Right renal pelvis (tissue), 4 donors: ENCODE data around the gene HSBP1. TPM values are rescaled to one million over a fixed set of nuclear protein-coding genes. Genes with fewer than 3 reads are reported as not detected.

Source experiments
- DNase-seq, 4 donors: peaks; one replicate each; pipeline ENCODE4 v3.0.0-alpha.2; 2013; ENCODE audit warnings: low read depth in 4 of 4, low spot score in 3 of 4, missing footprints in 1 of 4
- polyA plus RNA-seq, 4 donors: library from polyadenylated mRNA; unstranded; fragments of 120-200 nt; gene quantifications; one replicate each; pipeline ENCODE4 v1.2.1, GENCODE V29; 2013; ENCODE audit not compliant: insufficient read length in 4 of 4

Gene HSBP1
- polyA plus RNA-seq, 4 donors: 210 to 253 (median 237) TPM

DNA sequence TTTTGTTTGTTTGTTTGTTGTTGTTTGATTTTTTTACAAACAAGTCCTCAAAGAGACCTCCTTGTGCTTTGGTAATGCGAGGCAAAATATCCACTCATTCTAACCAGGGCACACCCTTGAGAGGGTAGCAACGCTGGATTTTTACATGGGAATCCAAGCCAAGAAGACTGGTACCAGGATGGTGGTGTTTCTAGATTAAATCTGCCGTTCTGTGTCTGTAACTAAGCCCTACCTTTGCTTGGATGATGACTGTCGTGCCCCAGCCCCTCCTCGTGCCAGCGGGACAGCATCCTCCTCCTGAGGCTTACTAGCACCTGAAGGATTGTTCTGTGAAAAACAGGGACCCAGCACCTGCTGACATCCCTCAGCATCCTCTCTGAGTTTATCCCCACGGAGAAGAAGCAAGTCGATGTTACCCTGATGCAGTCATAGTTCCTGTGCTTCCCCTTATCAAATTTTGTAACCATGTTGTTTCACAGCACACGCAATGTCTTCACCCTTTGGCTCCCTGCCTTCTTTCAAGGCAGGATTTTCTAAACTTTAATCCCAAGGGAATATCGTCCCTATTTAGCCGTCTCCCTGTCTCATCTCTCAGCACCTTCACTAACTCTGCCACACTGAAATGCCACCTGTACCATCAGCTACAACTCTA, 5.1 kb upstream of the HSBP1 start:
- no peak for DNase-seq

DNA sequence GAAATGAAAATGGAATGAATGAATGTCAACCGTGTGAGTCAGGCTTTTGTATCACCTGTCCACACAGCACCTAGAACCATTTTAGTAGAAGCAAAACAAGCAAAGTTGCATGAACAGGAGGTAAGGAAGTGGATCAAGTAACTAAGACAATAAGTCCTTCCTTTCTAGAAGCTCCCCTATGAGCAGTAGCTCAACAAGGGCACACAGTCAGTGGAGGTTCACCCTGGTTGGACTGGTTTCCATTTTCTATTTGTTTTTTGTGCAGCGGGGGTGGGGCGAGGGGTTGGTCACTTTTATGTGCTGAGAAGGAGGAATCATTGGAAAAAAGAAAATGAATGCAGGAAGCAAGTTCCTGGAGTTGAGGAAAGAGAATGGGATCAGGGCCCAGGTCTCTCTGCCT, 4.0 kb upstream of the HSBP1 start:
- no peak for DNase-seq

DNA sequence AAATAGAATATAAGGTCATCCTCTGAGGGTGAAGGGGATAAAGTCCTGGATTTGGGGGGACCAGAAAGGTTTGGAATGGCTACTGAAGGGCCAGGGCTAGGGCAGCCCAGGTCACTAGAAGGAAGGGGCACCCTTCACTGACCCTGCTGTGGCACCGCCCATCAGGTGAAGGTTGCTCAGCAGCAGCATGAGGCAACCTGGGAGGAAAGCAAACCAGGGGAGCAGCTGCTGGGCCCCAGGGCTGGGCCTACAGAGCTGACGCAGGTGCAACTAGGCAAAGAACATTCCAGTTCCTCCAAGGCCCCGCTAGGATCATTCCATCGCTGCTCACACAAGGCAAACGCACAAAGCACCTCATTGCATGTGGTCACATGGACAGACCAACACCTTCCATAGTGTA, 3.4 kb upstream of the HSBP1 start:
- DNase-seq: no peak

DNA sequence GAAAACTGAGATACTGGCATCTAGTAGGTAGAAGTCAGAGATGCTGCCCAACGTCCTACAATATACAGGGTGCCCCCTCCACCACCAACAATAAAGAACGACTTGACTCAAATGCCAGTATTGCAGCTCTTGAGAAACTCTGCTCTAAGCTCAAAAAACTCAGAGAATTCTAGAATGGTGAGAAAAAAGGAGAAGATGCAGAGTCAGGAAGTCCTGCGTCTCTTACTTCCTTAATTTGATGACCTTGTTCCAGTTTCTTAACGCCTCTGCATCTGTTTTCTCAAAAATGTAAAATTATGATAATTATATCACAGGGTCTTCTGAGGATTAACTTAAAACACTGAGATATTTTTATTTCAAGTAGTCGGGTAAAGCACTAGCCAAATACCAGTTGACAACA, 1.7 kb upstream of the HSBP1 start:
- no peak for DNase-seq

DNA sequence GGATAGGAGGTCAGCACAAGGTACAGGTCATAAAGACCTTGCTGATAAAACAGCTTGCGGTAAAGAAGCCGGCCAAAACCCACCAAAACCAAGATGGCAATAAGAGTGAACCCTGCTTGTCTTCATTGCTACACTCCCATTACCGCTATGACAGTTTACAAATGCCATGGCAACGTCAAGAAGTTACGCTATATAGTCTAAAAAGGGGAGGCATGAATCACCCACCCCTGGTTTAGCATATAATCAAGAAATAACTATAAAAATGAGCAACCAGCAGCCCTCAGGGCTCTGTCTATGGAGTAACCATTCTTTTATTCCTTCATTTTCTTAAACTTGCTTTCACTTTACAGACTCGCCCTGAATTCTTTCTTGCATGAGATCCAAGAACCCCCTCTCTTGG, 1.0 kb upstream of the HSBP1 start:
- DNase-seq: no peak

DNA sequence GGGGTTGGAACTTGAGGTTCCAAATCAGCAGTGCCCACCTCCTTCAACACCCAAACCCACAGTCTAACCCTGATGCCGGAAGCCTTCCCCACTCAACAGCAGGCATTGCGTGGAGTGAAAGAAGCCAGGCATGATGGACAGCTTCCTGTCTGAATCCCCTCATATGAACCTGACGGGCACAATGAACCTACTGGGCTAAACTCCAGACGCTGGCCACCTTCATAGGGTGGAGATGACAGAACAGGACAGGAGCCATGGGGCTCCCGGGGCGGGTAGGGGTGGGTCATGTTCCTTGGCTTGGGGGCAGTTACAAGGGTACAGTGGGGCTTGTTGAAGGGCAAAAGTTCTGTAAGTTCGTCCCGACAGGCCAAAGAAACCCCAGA, 460 bp upstream of the HSBP1 start:
- no peak for DNase-seq

DNA sequence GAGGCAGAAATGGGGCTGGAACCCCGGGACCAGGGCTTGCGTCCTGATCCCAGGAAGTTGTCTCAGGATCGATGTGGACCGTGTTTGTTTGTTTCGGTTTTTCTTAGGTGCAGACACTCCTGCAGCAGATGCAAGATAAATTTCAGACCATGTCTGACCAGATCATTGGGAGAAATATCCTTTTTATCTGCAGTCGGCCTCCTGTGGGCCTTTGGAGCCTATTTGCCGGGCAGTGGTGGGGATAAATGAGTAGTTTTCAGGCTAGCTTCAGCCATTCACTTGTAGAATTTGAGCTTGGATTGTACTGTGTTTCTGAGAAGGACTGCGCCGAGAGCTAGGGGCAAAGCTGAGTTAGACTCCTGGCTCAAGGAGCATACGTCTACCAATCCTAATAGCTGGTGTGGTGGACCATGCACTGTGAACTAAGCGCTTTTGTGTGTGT, 816 bp downstream of the HSBP1 start:
- DNase-seq: no peak

DNA sequence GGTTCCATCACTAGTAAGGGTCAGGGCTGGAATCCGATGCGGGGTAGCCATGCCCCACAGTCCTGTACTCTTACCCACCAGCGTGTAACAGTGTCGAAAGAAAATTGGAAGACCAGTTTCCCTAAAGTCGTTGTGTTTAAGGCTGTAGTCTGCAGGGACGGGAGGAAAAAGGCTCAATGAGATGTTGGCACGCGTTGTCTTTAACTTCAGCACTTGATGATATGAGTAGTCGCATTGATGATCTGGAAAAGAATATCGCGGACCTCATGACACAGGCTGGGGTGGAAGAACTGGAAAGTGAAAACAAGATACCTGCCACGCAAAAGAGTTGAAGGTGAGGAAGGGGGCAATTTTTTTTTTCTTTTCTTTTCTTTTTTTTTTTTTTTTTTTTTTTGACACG, 1.3 kb downstream of the HSBP1 start:
- no peak for DNase-seq

DNA sequence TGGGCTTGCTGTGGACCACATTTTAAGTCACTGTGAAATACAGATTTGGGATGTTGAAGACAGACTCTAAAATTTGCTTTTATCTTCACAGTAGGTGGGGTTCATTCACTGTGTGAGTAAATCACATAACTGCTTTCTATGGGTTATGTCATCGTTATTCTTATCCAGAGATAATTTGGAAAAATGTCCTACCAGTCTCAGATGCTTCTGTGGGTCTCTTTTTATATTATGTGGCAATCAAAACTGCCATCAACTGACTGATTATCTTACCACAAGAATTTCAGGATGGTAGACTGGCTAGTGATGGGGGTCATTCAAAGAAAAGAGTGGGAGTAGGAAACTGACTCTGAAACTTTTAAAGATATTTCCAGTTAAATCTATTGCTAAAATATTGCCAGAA, 3.1 kb downstream of the HSBP1 start:
- no peak for DNase-seq

DNA sequence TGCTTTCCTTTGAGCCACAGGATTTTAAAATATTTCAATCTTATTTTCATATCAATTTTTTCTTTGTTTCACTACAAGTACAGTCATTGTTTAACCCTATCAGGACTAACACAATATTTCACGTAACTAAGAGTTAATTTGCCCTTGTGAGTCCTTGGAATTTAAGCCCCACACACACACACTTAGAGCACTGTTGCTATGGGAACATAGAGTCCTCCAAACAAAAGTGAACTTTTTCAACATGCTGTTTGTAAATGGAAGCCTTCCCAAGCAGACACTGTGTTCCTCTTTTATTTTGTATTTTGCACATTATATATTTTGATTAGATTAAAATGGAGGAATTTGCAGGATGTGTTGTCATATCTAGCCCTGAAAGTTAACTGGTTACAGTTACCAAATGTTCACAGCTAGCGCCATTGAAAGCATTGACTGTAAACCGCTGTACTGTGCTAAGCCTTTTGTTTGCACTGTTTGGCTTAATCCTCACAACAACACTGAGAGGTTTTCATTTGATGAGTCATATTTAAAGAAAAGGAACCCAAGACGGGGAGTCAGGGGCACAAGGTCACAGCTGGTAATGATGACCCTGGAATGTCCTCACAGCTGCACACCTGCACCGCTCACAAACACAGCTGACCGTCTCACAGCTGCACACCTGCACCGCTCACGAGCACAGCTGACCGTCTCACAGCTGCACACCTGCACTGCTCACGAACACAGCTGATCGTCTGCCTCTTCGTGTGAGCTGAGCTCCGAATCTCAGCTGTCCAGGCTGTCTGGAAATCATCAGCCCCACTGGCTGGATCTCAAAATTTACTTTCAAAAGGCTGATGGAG, 6.3 kb downstream of the HSBP1 start:
- no peak for DNase-seq

DNA sequence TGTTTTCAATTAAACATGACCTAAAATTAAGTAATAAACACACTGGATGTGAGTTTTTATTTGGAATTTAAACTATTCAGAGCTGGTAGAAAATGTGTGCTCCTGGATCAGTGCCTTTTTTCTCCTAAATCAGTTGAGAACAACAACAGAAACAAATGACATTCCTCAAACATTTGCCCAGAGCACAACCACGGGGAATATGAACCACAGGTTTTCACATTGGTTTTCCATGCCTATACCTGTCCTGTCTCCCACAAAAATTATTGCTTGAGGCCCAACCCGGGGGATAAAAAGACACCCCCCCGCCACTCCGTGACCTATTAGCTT, 6.8 kb downstream of the HSBP1 start:
- DNase-seq: no peak

DNA sequence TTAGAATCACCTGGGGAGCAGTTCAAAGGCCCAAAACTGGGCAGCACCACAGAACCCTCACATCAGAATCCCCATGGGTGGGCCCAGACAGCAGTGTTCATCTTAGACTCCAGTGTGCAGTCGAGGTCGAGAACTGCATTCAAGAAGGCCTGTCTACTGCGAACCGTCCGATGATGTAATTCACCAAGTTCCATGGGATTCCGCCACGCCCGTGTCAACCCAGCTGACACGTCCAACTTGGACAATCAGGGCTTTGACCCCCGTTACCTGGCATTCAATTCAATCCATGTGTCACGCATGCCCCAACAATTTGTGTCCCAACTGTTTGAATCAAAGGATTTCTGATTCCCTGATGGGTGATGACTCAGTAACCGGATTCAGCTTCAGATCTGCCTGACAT, 9.2 kb downstream of the HSBP1 start:
- no peak for DNase-seq

DNA sequence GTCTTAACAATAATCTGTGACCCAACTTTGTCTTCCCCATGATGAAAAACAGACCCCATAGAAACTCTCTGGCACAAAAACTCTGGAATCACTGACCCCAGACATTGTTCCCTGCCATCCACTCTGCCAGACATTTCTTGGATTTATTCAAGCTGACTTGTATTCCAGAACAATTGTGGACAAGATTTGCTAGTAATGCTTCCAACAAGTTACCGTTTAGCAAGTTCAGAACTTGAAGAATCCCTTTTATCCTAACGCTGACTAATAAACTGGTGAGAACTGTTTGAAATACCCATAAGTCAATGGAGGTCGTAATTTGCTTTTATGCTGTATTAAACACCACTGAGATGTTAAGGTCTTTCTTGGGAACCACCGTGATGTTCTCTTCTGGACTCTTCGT, 10.5 kb downstream of the HSBP1 start:
- no peak for DNase-seq

DNA sequence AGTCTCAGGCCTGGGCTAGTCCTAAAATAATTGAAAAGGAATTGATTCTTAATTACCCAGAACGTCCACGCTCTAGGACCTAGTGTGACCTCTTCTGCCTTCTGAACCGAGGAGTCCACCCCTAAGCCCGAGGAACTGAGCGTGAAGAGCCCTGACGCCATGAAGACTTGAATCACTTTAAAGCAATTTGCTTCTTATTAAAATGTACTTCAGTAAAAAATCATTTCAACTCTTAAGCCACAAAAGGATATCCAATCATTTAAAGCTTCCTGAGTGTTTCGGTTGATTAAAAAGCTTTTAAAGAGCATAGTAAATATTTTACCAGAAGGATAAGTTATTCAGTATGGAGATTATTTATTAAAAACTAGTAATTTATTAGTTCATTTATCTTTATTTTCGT, 11.6 kb downstream of the HSBP1 start:
- DNase-seq: no peak

DNA sequence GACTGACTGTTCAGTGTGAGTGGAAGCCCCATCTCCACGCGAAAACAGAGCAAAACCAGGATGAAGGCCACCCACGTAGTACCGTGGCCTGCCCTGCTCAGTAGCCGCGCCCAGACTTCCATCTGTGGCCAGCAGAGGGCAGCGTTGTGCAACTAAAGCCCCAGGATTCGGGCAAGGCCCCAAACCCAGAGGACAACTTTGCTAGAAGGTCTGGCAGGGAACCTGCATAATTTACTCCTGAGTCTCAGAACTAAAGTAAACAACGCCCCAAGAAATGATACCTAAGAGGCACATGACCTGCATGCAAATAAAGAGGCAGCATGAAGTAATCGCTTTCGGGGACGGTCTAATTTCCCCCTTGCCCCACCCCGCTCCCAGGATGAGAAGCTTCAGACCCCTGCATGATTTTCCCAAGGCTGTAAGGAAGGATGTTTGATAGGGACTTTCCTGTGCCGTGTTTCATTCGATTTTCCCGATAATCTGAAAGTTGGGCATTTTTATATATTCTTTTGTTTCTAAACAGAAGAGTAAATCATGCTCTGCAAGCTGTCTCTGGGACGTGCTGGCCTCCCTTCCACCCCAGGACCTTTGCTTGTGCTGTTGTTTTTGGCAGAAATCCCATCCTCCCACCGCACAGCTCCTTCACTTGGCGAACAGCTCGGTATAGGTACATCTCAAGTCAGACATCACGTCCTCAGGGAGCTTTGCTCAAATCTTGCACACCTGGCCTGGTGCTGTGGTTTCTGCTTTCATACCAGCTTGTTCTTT, 18.6 kb downstream of the HSBP1 start:
- peak; percentile 45 to 65 (median 47) for DNase-seq

DNA sequence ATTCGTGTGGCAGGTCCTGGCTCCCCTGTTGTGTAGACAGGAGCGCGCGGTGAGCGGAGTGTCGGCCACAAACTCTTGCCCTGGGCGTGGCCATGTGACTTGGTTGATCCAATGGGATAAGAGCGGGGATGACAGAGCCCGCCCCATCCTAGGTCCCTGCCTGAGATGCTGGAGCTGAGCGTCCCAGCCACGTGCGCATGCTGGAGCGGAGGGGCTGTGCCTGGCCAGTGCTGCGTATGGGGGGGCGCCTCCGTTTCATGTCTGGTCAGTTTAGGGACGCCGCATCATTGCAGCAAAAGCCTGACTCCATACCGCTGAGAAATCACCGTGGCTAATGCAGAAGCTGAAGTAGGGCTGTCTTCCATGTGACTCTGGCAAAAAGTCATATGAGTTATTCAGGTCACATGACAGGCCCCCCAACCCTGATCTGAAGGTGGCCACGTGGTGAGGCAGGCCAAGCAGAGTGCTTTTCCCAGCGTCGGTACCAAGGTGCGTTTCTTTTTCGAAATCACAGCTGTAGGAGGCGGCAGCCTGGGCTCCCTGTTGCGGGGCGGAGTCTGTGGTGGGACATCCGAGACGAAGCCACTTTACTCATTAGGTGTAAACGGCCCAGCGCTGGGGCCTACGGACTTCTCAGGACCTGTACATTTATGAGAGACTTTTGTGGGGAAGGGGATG, 22.5 kb downstream of the HSBP1 start:
- DNase-seq: no peak

DNA sequence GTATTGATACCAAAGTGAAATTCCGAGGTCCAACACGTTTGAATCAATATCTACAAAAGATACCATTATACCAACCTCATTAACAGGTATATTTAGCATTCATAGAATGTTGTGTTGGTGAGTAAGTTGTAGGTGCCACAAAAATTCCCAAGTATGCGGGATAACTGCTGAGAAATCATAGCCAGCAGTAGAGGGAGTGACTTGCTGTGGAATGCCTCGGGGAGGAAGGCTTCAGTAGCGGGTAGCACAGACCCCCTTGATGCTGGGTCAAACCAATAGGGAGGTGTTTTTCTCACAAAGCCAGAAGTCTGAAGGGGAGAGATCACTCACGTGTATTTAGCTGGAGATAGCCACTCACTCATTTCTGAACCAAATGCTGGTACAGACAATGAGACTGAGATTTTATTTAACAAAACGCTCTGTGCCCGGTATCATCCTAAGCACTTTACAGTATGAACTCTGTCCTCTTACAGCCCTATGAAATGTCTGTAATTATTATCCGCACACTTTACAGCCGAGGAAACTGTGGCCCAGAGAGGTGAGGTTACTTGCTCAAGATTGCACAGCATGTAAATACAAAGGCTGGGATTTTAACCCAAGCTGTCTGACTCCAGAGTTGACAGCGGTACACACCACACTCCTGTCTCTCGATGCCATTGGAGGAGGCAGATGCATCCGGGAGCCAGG, 23.1 kb downstream of the HSBP1 start:
- no peak for DNase-seq

DNA sequence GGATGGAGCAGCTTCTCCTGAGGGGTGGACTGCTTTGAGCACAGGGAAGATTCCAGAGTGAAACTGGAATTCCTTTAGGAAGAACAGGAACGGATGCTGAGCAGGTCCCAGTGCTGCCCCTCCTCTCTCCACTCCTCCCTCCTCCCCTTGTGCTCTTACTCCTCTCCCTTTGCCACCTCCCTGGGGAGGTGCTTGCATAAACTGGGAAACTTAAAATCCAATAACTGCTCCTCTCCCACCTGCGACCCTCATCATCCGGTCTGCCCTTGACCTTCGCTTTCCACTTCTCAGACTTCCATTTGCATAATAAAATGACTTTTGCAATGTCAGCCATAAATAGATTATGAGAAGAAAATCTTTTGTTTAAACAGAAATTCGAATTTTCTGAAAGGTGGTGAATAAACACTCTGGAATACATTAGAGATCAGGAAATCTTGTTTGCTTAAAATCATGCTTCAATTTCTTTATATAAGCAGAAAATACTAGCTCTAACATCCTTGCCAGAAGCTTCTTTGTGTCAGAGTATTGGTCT, 23.7 kb downstream of the HSBP1 start:
- no peak for DNase-seq

DNA sequence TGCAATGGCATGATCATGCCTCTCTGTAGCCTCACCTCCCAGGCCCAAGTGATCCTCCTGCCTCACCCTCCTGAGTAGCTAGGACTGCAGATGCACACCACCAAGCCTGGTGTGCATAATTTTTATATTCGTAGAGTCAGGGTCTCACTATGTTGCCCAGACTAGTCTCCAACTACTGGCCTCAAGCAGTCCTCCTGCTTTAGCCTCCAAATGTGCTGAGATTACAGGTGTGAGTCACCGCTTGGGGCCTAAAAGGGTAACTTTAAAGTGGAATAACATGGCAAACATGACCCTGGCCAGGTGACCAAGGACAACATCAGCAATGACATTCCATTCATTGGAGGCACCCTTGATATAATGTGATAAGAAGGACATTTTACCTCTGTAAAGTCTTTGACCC, 26.1 kb downstream of the HSBP1 start:
- no peak for DNase-seq
